OCI-LY1 (cell line): ENCODE measurements around the gene CXCR5.

Experiments
- CTCF ChIP-seq: fragments of 200-600 bp; sonication (generic), shearing (Covaris generic); IDR thresholded peaks from 2 replicates; pipeline ENCODE4 v1.5.1; 2017; ENCODE audit warnings: mild to moderate bottlenecking, antibody characterized with exemption, low read length, moderate library complexity, mixed read lengths
- EZH2 ChIP-seq: fragments of 200-600 bp; sonication (generic), shearing (Covaris generic); IDR thresholded peaks from 2 replicates; pipeline ENCODE4 v1.8.0; 2017; ENCODE audit warnings: borderline replicate concordance, mixed run types, mild to moderate bottlenecking, antibody characterized with exemption, low read length, moderate library complexity, mixed read lengths

- TF ChIP-seq CTCF: no peak
- TF ChIP-seq EZH2: no peak
These were observed 8.8 kb downstream of the CXCR5 start for GRCh38 chr11:118892514-118892913.
